Dermis microvascular lymphatic vessel endothelial cell (primary cell): ENCODE data around the gene C1orf159. TPM values are rescaled to one million over a fixed set of nuclear protein-coding genes. Genes with fewer than 3 reads are reported as not detected.
A peak's percentile ranks its signal among the peaks of the same experiment; 100 is the strongest.
"Not testable (repeated sequence)": the region's sequence is repeated elsewhere in the genome, so short reads cannot be mapped to it uniquely, and the experiment has no call there.

ENCODE experiments used
- DNase-seq, 2 donors: peaks; one replicate each; pipeline versions ENCODE4 v3.0.0 to v3.0.0-alpha.2; 2010; ENCODE audit warnings: low read depth in 2 of 2
- total RNA-seq: library from RNA; depleted of rRNA; stranded (reverse); fragments of >200 nt; gene quantifications from 2 replicates; pipeline ENCODE4 v1.2.1, GENCODE V29; 2014

Gene C1orf159
- total RNA-seq, 1 donor from 2014 or later: 5.0 TPM

- no peak for DNase-seq
These were observed 48.5 kb downstream of the C1orf159 start for GRCh38 chr1:1067284-1067859.

DNA sequence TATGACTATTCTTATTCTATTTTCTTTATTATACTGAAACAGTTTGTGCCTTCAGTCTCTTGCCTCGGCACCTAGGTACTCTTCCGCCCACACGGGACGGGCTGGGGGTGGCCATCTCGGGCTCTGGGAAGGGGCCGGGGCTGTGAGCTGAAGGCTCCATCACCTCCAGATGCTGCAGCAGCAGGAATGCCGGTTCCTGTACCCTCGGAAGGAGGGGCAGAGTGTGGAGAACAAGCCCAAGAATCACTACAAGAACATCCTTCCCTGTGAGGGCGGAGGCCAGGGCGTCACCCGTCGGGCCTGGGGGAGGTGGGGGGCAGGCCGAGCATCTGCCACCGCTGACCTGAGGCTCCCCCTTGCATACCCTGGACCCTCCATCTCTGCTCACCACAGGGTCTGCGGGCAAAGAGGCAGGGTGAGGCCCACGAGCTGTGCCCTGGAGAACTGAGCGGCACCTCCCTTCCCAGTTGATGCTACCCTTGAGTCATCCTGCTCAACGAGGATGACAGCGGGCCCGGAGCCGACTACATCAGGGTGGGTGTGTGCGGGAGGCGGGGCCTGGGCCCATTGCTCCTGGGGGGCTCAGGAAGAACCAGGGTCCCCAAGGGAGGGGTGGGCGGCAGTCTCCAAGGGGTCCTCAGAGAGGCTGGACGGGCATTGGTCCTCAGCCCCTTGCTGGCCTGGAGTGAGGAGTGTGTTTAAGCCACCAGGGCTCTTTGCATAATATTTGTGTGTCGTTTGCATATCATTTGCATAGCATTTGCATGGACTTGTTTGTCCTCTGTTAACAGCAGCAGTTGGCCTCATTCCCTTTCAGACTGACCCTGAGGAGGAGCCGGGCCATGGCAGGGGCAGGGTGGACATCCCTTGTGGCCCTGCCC, 49.2 kb downstream of the C1orf159 start:
- no peak for DNase-seq

- not testable (repeated sequence) for DNase-seq
These were observed 50.0 kb downstream of the C1orf159 start for GRCh38 chr1:1065940-1066304.

DNA sequence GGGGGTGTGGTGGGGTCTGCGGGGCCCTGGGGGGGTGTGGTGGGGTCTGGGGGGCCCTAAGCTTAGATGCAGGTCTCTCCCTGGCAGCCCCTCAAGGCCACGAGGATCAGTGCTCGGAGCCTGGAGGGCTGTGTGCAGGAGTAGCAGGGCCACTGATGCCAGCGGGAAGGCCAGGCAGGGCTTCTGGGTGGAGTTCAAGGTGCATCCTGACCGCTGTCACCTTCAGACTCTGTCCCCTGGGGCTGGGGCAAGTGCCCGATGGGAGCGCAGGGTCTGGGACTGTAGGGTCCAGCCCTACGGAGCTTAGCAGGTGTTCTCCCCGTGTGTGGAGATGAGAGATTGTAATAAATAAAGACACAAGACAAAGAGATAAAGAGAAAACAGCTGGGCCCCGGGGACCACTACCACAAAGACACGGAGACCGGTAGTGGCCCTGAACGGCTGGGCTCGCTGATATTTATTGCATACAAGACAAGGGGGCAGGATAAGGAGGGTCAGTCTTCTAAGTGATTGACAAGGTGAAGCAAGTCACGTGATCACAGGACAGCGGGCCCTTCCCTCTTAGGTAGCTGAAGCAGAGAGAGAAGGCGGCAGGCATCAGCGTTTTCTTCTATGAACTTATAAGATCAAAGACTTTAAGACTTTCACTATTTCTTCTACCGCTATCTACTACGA, 50.5 kb downstream of the C1orf159 start:
- DNase-seq: no peak

- peak; percentile 69 to 90 for DNase-seq
These were observed 51.7 kb downstream of the C1orf159 start for GRCh38 chr1:1063945-1064831.

- DNase-seq: no peak
These were observed 52.5 kb downstream of the C1orf159 start for GRCh38 chr1:1063261-1063944.

DNA sequence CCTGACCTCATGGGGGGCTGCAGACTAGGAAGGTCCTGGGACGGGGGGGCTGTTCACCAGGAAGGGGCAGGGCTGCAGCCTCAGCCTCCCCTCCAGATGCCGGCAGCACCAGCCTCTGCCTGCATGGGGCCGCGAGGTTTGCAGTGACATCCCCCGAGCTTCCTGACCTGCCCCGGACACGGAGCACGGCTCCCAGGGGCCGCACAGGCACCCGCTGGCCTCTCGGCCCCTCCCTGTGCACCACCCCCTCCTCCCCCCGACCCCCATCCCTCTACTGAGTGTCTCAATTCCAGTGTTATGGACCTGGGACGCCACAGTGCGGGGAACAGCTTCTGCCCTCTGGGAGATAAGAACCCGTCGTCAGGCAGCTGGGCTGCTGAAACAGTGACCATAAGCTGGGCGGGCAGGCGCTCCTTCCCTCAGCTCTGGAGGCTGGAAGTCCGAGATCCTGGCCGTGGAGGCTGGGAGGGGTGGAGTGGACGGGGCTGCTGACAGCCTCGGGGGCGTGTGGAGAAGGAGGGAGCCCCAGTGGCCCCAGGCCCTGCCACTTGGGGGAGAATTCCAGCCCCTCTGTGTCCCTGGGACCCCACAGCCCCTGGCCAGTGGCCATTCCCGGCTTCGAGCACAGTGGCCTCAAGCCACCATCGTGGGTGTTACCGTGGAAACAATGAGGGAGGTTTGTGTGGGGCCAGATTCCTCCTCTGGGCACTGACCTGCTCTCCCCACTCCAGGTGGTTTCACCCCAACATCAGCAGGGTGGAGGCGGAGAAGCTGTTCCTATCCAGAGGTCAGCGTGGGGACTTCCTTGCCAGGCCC, 53.3 kb downstream of the C1orf159 start:
- DNase-seq: no peak

- DNase-seq: no peak
These were observed 54.1 kb downstream of the C1orf159 start for GRCh38 chr1:1061682-1062345.

DNA sequence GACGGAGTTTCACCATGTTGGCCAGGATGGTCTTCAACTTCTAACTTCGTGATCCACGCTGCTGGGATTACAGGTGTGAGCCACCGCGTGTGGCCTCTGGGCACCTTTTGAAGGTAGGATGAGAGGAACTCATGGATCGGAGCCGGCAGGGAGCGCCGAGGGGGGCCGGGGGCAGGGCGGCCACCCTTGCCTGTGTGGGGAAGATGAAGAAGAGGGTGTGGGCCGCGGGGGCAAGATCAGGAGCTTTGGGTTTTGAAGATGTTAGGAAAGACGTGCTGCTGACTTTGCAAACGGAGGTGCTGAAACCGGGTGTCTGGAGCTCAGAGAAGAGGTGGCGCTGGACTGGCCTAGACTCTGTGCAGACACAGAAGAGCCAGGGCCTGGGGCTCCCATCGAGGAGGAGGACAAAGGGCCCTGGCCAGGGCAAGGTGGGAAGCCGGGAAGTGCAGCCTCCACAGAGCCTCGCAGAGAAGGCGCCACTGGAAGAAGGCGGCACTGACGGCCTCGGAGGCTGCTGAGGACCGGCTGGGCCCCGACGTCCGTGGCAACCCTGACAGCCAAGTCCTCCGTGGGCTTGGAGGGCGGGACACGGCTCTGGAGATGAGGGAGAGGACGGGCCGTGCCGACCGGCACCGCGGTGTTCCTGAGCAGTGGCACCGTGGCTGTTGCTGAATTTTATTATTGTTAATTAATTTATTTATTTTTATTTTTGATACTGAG, 55.4 kb downstream of the C1orf159 start:
- no peak for DNase-seq

GRCh38 chr1:1059494-1060280, 56.2 kb downstream of the C1orf159 start:
- DNase-seq: peak in 1 of 2 donors; percentile 71

- peak in 1 of 2 donors; percentile 34 for DNase-seq
These were observed 56.9 kb downstream of the C1orf159 start for GRCh38 chr1:1058921-1059493.

- no peak for DNase-seq
These were observed 57.6 kb downstream of the C1orf159 start for GRCh38 chr1:1058088-1058905.

DNA sequence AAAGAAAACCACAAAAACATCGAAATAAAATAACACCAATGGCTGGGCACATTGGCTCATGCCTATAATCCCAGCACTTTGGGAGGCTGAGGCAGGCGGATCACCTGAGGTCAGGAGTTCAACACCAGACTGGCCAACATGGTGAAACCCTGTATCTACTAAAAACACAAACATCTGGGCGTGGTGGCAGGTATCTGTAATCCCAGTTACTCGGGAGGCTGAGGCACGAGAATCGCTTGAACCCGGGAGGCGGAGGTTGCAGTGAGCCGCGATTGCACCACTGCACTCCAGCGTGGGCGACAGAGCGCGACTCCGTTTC, 58.2 kb downstream of the C1orf159 start:
- DNase-seq: not testable (repeated sequence)

- no peak for DNase-seq
These were observed 59.8 kb downstream of the C1orf159 start for GRCh38 chr1:1055841-1056736.

DNA sequence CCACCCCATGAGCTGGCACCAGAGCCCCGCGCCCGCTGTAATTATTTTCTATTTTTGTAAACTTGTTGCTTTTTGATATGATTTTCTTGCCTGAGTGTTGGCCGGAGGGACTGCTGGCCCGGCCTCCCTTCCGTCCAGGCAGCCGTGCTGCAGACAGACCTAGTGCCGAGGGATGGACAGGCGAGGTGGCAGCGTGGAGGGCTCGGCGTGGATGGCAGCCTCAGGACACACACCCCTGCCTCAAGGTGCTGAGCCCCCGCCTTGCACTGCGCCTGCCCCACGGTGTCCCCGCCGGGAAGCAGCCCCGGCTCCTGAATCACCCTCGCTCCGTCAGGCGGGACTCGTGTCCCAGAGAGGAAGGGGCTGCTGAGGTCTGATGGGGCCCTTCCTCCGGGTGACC, 60.9 kb downstream of the C1orf159 start:
- DNase-seq: no peak
